Epithelial cell of proximal tubule (primary cell): Measurements from ENCODE around the gene C18orf54. TPM values are rescaled to one million over a fixed set of nuclear protein-coding genes. Genes with fewer than 3 reads are reported as not detected.

Experiments
- total RNA-seq: library from RNA; depleted of rRNA; stranded (reverse); fragments of >200 nt; gene quantifications from 2 replicates; pipeline ENCODE4 v1.2.3, GENCODE V29; 2015

The C18orf54 gene
- total RNA-seq, 1 donor from 2014 or later, result 12.9 TPM

Other genes starting within 250 kb of the C18orf54 start
- 28.4 and 30.7 TPM in 2 replicates for gene MBD2, start 133.2 kb upstream of the C18orf54 start, total RNA-seq
- gene POLI, start 88.4 kb upstream of the C18orf54 start, total RNA-seq, result 9.1 and 12.9 TPM in 2 replicates
- gene STARD6, start within 50 bp of the C18orf54 start, total RNA-seq, result 1.9 TPM in 1 of 2 replicates, not detected in the other
- gene DYNAP, start 233.3 kb downstream of the C18orf54 start, total RNA-seq, result not detected in 2 replicates